Ascending aorta (tissue), 2 donors: ENCODE data around the gene RMRP. TPM values are rescaled to one million over a fixed set of nuclear protein-coding genes. Genes with fewer than 3 reads are reported as not detected.

Experiments used
- DNase-seq, 2 donors: peaks; one replicate each; pipeline ENCODE4 v3.0.0-alpha.2; 2019; ENCODE audit warnings: low spot score in 2 of 2
- H3K27ac ChIP-seq, 2 donors: fragments of 200-600 bp; sonication (generic); one replicate each; pipeline ENCODE4 v1.5.1; 2016 to 2017; ENCODE audit warnings: mild to moderate bottlenecking in 1 of 2
- H3K27me3 ChIP-seq: fragments of 200-600 bp; sonication (generic); one replicate; pipeline ENCODE4 v1.5.1; 2017
- H3K36me3 ChIP-seq, 2 donors: fragments of 200-600 bp; sonication (generic); one replicate each; pipeline ENCODE4 v1.5.1; 2016
- H3K4me1 ChIP-seq, 2 donors: fragments of 200-600 bp; sonication (generic); one replicate each; pipeline ENCODE4 v1.5.1; 2016 to 2017; ENCODE audit warnings: mild to moderate bottlenecking in 1 of 2
- H3K4me3 ChIP-seq, 2 donors: fragments of 200-600 bp; sonication (generic); one replicate each; pipeline ENCODE4 v1.5.1; 2016 to 2017; ENCODE audit warnings: mild to moderate bottlenecking in 1 of 2
- H3K9me3 ChIP-seq, 2 donors: fragments of 200-600 bp; sonication (generic); one replicate each; pipeline ENCODE4 v1.5.1; 2016
- intact Hi-C: fragments of 100-400 bp; cut with DNase I; formaldehyde crosslinking; loops from one replicate; pipeline ENCODE4 v1.15.1; 2023
- total RNA-seq: library from RNA; depleted of rRNA; stranded (reverse); fragments of >200 nt; gene quantifications from one replicate; pipeline ENCODE4 v1.1.0, GENCODE V29; 2016
- TF ChIP-seq, protein P1 (sequence below), 3 experiments: fragments of 200-600 bp in 2 of 3; fragments of 450-650 bp in 1 of 3; sonication (generic) in 2 of 3; IDR thresholded peaks; one replicate each; pipeline ENCODE4 v1.5.1; 2016 to 2019; ENCODE audit warnings: antibody characterized with exemption in 3 of 3, mild to moderate bottlenecking in 1 of 3, moderate library complexity in 1 of 3

The RMRP gene
- total RNA-seq, 1 donor from 2014 or later = 17,070 TPM

DNA sequence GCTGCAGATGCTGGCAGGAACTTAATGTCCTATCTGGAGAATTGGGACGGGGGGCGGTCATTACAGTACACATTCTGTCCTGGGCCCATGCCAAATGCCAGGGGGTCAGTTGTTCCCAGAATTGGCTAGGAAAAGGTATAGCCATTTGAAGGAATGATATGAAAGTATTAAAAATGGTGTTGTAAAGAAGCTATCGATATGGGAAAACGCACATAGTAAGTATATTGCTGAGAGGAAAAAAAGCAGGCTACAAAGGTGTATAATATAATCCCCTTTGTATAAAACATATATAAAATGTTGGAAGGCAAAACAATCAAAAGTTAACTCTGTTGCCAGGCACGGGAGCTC lies 7.6 kb upstream of the RMRP start:
- intact Hi-C loops = loop anchor here (2.0 kb wide), 1 partner anchor 15 kb away; no protein-coding TSS in a partner anchor
- TF ChIP-seq, protein P1, sequence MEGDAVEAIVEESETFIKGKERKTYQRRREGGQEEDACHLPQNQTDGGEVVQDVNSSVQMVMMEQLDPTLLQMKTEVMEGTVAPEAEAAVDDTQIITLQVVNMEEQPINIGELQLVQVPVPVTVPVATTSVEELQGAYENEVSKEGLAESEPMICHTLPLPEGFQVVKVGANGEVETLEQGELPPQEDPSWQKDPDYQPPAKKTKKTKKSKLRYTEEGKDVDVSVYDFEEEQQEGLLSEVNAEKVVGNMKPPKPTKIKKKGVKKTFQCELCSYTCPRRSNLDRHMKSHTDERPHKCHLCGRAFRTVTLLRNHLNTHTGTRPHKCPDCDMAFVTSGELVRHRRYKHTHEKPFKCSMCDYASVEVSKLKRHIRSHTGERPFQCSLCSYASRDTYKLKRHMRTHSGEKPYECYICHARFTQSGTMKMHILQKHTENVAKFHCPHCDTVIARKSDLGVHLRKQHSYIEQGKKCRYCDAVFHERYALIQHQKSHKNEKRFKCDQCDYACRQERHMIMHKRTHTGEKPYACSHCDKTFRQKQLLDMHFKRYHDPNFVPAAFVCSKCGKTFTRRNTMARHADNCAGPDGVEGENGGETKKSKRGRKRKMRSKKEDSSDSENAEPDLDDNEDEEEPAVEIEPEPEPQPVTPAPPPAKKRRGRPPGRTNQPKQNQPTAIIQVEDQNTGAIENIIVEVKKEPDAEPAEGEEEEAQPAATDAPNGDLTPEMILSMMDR (IDR thresholded peaks at IDR 0.05) = no peak
- Histone ChIP-seq H3K36me3 (peaks cover 1 to 17% of the 10 kb centered on the region in 2 donors), H3K4me1 (peaks cover 12 to 22% of the 10 kb centered on the region in 2 donors), H3K27ac (peak overlapping the region; percentile 97 to 100), H3K4me3 (peak overlapping the region; percentile 58 to 69), H3K27me3 (no peaks in the 10 kb centered on the region), H3K9me3 (no peaks in the 10 kb centered on the region)
- no peak for DNase-seq

DNA sequence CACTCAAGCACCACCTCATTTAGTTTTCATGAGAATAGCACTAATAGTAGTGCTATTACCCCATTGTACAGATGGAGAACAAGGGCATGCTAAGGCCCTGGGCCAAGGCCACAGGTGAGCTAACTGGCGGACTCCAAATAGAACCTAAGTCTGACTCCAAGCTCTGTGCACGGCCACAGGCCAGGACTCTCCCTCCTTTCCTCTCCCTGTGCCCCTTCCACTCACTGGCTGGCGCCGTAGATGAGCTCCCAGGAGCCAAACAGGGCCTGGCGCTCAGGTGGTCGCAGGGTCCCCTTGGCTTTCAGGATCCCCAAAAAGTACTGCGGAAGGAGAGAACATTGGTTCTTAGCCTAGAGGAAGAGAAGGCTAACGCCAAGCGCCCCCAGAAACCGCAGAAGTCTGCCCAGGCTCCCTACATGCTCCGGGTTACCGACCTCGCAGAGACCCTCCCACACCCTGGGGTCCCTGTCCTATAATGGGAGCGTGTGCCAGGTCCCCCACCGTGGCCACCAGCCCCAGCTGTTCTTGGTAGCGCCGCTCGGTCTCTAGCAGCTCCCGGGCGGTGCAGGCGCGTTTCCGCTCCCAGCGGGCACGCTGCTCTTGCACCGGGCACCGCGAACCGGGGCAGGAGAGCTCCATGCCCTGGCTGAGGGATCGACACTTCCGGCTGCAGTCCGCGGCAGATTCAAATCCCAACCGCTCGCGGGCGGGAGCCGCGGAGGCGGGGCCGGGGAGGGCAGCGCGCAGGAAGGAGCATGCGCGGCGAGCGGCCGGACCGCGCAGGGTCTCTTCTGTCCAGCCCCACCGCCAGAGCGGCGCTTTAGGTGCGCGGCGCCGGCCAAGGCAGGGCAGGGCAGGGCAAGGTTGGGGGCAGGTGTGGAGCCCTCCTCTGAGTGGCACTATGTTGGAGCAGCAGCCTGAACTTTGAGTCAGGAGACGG lies 7.0 kb upstream of the RMRP start, which contains the start of gene ARHGEF39:
Gene ARHGEF39, minus strand, starts transcription at position 665 of the 940 bp plus-strand sequence. Its CDS starts 26 bp downstream, at position 639.
- H3K27me3 ChIP-seq = no peaks in the 10 kb centered on the region
- peak within 1 kb of the TSS; percentile 97 to 100 for H3K27ac ChIP-seq
- peaks cover 6 to 23% of the 10 kb centered on the region in 2 donors for H3K36me3 ChIP-seq
- TF ChIP-seq, protein P1 (IDR thresholded peaks at IDR 0.05) = no peak
- DNase-seq = peak in 1 of 2 donors; percentile 91
- H3K4me3 ChIP-seq = peak within 1 kb of the TSS; percentile 58 to 69
- no peaks in the 10 kb centered on the region for H3K9me3 ChIP-seq
- intact Hi-C loops = loop anchor here (2.0 kb wide), 1 partner anchor 16 kb away; no protein-coding TSS in a partner anchor
- peaks cover 15 to 28% of the 10 kb centered on the region in 2 donors for H3K4me1 ChIP-seq

DNA sequence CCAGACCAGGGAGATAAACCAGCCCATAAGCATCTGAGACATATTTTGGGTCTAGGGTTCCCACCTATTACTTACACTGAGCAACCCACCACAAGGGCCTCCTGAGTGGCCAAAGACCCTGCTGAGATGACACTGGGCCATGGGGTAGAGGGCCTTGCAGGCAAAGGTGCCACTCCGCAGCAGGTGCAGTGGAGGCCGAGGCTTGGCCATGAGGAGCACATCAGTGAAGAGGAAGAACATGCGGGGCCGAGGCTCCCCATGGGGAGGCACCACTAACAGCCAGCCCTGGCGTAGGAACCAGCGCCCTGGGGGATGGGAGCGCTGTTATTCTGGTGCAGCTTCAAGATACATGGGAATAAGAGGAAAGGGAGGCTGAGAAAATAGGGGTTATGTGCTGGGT lies 4.6 kb upstream of the RMRP start:
- no peaks in the 10 kb centered on the region for H3K27me3 ChIP-seq
- H3K4me1 ChIP-seq = peaks cover 15 to 30% of the 10 kb centered on the region in 2 donors
- peak overlapping the region; percentile 97 to 100 for H3K27ac ChIP-seq
- H3K9me3 ChIP-seq = no peaks in the 10 kb centered on the region
- DNase-seq = no peak
- peaks cover 6 to 23% of the 10 kb centered on the region in 2 donors for H3K36me3 ChIP-seq
- TF ChIP-seq, protein P1 (IDR thresholded peaks at IDR 0.05) = no peak
- no peak overlapping the region for H3K4me3 ChIP-seq
- intact Hi-C loops = no loop called here

DNA sequence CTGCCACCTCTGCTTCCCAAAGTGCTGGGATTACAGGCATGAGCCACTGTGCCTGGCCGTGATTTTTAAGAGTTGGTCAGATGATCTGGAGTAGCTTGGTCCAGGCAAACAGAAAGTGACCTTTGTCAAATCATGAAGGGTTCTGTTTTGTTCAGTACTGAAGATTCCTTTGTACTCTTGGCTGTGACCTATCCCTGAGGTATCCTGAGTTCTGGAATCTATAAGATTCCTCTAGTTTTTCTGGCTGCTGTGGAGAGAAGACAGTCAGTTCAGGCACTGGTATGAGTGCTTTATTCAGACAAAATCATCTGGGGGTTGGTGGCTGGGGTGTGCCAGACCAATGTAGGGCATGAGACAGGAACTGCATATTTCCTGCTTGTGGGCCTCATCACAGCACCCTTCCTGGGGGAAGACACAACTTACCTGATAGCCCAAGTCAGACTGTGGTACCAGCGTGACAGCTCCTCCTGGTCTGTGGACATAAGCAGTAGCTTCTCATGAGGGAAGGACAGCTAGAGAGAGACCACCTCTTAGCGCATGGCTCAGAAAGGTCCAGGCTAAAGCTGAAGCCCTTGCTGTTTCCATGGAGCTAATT lies 4.0 kb upstream of the RMRP start:
- no peaks in the 10 kb centered on the region for H3K27me3 ChIP-seq
- intact Hi-C loops = no loop called here
- no peak for DNase-seq
- TF ChIP-seq, protein P1 (IDR thresholded peaks at IDR 0.05) = no peak
- H3K4me3 ChIP-seq = no peak overlapping the region
- H3K4me1 ChIP-seq = peaks cover 15 to 36% of the 10 kb centered on the region in 2 donors
- H3K9me3 ChIP-seq = no peaks in the 10 kb centered on the region
- peak overlapping the region; percentile 97 to 100 for H3K27ac ChIP-seq
- peaks cover 6 to 23% of the 10 kb centered on the region in 2 donors for H3K36me3 ChIP-seq

DNA sequence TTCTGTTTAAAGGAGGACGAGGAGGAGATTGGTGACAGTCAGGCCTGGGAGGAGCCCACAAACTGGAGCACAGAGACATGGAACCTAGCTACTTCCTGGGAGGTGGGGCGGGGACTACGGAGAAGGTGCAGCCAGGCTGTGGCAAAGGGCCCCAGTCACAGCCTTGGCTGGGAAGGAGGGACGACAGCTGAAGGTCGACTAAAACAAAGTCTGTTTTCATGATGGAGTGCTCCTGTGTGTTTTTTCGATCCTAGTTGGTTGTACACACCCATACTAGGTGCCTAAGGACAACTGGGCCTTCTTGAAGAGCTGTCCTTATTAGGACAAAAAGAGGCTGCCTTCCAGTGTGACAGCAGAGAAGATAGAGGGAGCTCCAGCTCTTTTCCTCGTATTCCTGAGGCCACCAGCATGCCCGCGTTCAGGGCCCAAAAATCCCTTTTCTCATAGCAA lies 3.2 kb upstream of the RMRP start:
- Histone ChIP-seq H3K9me3 (no peaks in the 10 kb centered on the region), H3K27me3 (no peaks in the 10 kb centered on the region), H3K36me3 (peaks cover 6 to 23% of the 10 kb centered on the region in 2 donors), H3K4me3 (peak overlapping the region; percentile 88 to 99), H3K4me1 (peaks cover 15 to 40% of the 10 kb centered on the region in 2 donors), H3K27ac (peak overlapping the region; percentile 97 to 100)
- no peak for DNase-seq
- intact Hi-C loops = no loop called here
- TF ChIP-seq, protein P1 (IDR thresholded peaks at IDR 0.05) = peak; percentile 31 to 71 (median 43)
